OCI-LY7 (cell line): Measurements from ENCODE around the gene LPGAT1.

ENCODE experiments used
- CTCF ChIP-seq: fragments of 200-600 bp; sonication (generic); conservative IDR thresholded peaks from 2 replicates; pipeline ENCODE4 v1.5.1; 2014; ENCODE audit warnings: mild to moderate bottlenecking, antibody characterized with exemption, low read length, moderate library complexity, mixed read lengths
- EZH2phosphoT487 ChIP-seq: fragments of 200-600 bp; sonication (generic); IDR thresholded peaks from 2 replicates; pipeline ENCODE4 v1.6.1; 2018; ENCODE audit warnings: low read depth, borderline replicate concordance, mild to moderate bottlenecking, mixed run types, antibody characterized with exemption, low read length, moderate library complexity, mixed read lengths

- TF ChIP-seq CTCF: no peak
- no peak for TF ChIP-seq EZH2phosphoT487
These were observed 13.1 kb upstream of the LPGAT1 start for GRCh38 chr1:211843507-211844298.
